Astrocyte (in vitro differentiated cells and primary cell): ENCODE results near the gene PCBP4.

Source experiments
- CTCF ChIP-seq: IDR thresholded peaks from 2 replicates; pipeline ENCODE4 v1.5.1; 2011; ENCODE audit warnings: low read depth, mild to moderate bottlenecking, inconsistent platforms, low read length, moderate library complexity; ENCODE audit not compliant: insufficient read depth
- EZH2 ChIP-seq: IDR thresholded peaks from 2 replicates; pipeline ENCODE4 v1.6.1; 2012; ENCODE audit warnings: mild to moderate bottlenecking, low read length, inconsistent platforms; ENCODE audit not compliant: insufficient read depth

DNA sequence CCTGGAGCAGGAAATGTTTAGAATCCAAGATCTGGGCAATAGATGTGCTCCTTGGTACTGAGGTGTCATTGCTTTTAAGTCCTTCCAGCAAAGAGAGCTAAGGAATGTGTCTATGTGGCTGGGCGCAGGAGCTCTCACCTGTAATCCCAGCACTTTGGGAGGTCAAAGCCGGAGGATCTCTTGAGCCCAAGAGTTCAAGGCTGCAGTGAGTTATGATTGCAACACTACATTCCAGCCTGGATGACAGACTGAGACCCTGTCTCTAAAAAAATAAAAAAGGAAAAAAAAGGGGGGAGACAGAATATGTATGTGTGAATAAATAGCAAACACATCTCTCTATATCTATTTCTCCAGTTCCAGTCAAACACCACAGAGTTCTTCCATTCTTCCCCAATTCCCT is 16.4 kb downstream of the PCBP4 start:
- no peak for TF ChIP-seq CTCF
- TF ChIP-seq EZH2 = no peak
